Peyer's patch (tissue), 4 donors: Measurements from ENCODE around the gene SLC30A2. TPM values are rescaled to one million over a fixed set of nuclear protein-coding genes. Genes with fewer than 3 reads are reported as not detected.

ENCODE experiments used
- DNase-seq, 3 donors: peaks; one replicate each; pipeline ENCODE4 v3.0.0-alpha.2; 2017 to 2019
- H3K27ac ChIP-seq, 4 donors: fragments of 200-600 bp; sonication (generic); one replicate each; pipeline ENCODE4 v1.5.1; 2016 to 2019
- H3K27me3 ChIP-seq, 2 donors: fragments of 200-600 bp; sonication (generic); one replicate each; pipeline ENCODE4 v1.5.1; 2019
- H3K36me3 ChIP-seq, 3 donors: fragments of 200-600 bp; sonication (generic); one replicate each; pipeline ENCODE4 v1.5.1; 2016 to 2019
- H3K4me1 ChIP-seq, 4 donors: fragments of 200-600 bp; sonication (generic); one replicate each; pipeline ENCODE4 v1.5.1; 2016 to 2019
- H3K4me3 ChIP-seq, 4 donors: fragments of 200-600 bp; sonication (generic); 1 replicate in 3 of 4; 2 replicates in 1 of 4; pipeline ENCODE4 v1.5.1; 2016 to 2019; ENCODE audit warnings: mild to moderate bottlenecking in 1 of 4
- H3K9me3 ChIP-seq, 4 donors: fragments of 200-600 bp; sonication (generic); one replicate each; pipeline ENCODE4 v1.5.1; 2016 to 2019; ENCODE audit warnings: mild to moderate bottlenecking in 1 of 4
- CTCF ChIP-seq, 6 experiments: fragments of 450-650 bp in 4 of 6; fragments of 200-600 bp in 2 of 6; sonication (generic) in 1 of 6; IDR thresholded peaks; one replicate each; pipeline ENCODE4 v1.5.1; 2017 to 2019; ENCODE audit warnings: antibody characterized with exemption in 6 of 6, mild to moderate bottlenecking in 3 of 6, moderate library complexity in 1 of 6
- POLR2A ChIP-seq, 2 donors: fragments of 450-650 bp; IDR thresholded peaks; one replicate each; pipeline ENCODE4 v1.5.1; 2017; ENCODE audit warnings: antibody characterized with exemption in 2 of 2, mild to moderate bottlenecking in 2 of 2, moderate library complexity in 2 of 2
- total RNA-seq, 4 donors: library from RNA; depleted of rRNA; stranded (reverse); fragments of >200 nt; gene quantifications; one replicate each; pipeline ENCODE4 v1.1.0, GENCODE V29; 2016

Gene SLC30A2
- total RNA-seq, 4 donors from 2014 or later, result 0.18 to 13.2 (median 1.7) TPM; not detected in 1

GRCh38 chr1:26081267-26082019 lies 35.5 kb upstream of the SLC30A2 start:
- DNase-seq, result no peak
- Histone ChIP-seq H3K27me3 (no peaks in the 10 kb centered on the region), H3K4me3 (no peak overlapping the region), H3K9me3 (no peaks in the 10 kb centered on the region), H3K4me1 (no peaks in the 10 kb centered on the region), H3K27ac (no peak overlapping the region), H3K36me3 (no peaks in the 10 kb centered on the region)
- no peak for TF ChIP-seq CTCF (IDR thresholded peaks at IDR 0.05)
- no peak for TF ChIP-seq POLR2A (IDR thresholded peaks at IDR 0.05)

GRCh38 chr1:26079960-26080814 lies 34.3 kb upstream of the SLC30A2 start:
- no peaks in the 10 kb centered on the region for H3K9me3 ChIP-seq
- H3K4me3 ChIP-seq, result no peak overlapping the region
- TF ChIP-seq POLR2A (IDR thresholded peaks at IDR 0.05), result no peak
- TF ChIP-seq CTCF (IDR thresholded peaks at IDR 0.05), result no peak
- no peak overlapping the region for H3K27ac ChIP-seq
- H3K4me1 ChIP-seq, result no peaks in the 10 kb centered on the region
- no peak for DNase-seq
- H3K36me3 ChIP-seq, result no peaks in the 10 kb centered on the region
- H3K27me3 ChIP-seq, result no peaks in the 10 kb centered on the region

GRCh38 chr1:26079178-26079563 lies 33.3 kb upstream of the SLC30A2 start:
- H3K27me3 ChIP-seq, result no peaks in the 10 kb centered on the region
- no peaks in the 10 kb centered on the region for H3K9me3 ChIP-seq
- H3K4me3 ChIP-seq, result no peak overlapping the region
- DNase-seq, result no peak
- H3K27ac ChIP-seq, result no peak overlapping the region
- no peaks in the 10 kb centered on the region for H3K36me3 ChIP-seq
- H3K4me1 ChIP-seq, result no peaks in the 10 kb centered on the region
- TF ChIP-seq POLR2A (IDR thresholded peaks at IDR 0.05) (no peak), CTCF (IDR thresholded peaks at IDR 0.05) (no peak)

GRCh38 chr1:26078286-26079177 lies 32.6 kb upstream of the SLC30A2 start:
- no peak overlapping the region for H3K4me3 ChIP-seq
- no peak overlapping the region for H3K27ac ChIP-seq
- TF ChIP-seq CTCF (IDR thresholded peaks at IDR 0.05), result no peak
- TF ChIP-seq POLR2A (IDR thresholded peaks at IDR 0.05), result no peak
- no peaks in the 10 kb centered on the region for H3K9me3 ChIP-seq
- H3K4me1 ChIP-seq, result no peaks in the 10 kb centered on the region
- peak in 1 of 3 donors; percentile 57 for DNase-seq
- H3K36me3 ChIP-seq, result no peaks in the 10 kb centered on the region
- H3K27me3 ChIP-seq, result no peaks in the 10 kb centered on the region

GRCh38 chr1:26077524-26077923 lies 31.6 kb upstream of the SLC30A2 start:
- TF ChIP-seq POLR2A (IDR thresholded peaks at IDR 0.05) (no peak), CTCF (IDR thresholded peaks at IDR 0.05) (no peak)
- no peak overlapping the region for H3K27ac ChIP-seq
- no peak for DNase-seq
- no peaks in the 10 kb centered on the region for H3K9me3 ChIP-seq
- H3K27me3 ChIP-seq, result no peaks in the 10 kb centered on the region
- H3K4me3 ChIP-seq, result no peak overlapping the region
- H3K4me1 ChIP-seq, result no peaks in the 10 kb centered on the region
- no peaks in the 10 kb centered on the region for H3K36me3 ChIP-seq
